Endometrial microvascular endothelial cells (primary cell): ENCODE data around the gene PI16. TPM values are rescaled to one million over a fixed set of nuclear protein-coding genes. Genes with fewer than 3 reads are reported as not detected.

Experiments
- in situ Hi-C: cut with HindIII; loops from 2 replicates; pipeline ENCODE4 v1.10.0; 2017; ENCODE audit warnings: low sequenced_read_pairs, low pct_unique_long_range_greater_than_20kb; ENCODE audit errors: inconsistent ontology term
- total RNA-seq: library from RNA; depleted of rRNA; stranded (reverse); fragments of >200 nt; gene quantifications from one replicate; pipeline ENCODE4 v1.2.3, GENCODE V29; 2015; ENCODE audit errors: inconsistent ontology term

Gene PI16
- total RNA-seq, 1 donor from 2014 or later: not detected

GRCh38 chr6:37007340-37008043, 53.0 kb downstream of the PI16 start:
- in situ Hi-C loops: no loop called here

DNA sequence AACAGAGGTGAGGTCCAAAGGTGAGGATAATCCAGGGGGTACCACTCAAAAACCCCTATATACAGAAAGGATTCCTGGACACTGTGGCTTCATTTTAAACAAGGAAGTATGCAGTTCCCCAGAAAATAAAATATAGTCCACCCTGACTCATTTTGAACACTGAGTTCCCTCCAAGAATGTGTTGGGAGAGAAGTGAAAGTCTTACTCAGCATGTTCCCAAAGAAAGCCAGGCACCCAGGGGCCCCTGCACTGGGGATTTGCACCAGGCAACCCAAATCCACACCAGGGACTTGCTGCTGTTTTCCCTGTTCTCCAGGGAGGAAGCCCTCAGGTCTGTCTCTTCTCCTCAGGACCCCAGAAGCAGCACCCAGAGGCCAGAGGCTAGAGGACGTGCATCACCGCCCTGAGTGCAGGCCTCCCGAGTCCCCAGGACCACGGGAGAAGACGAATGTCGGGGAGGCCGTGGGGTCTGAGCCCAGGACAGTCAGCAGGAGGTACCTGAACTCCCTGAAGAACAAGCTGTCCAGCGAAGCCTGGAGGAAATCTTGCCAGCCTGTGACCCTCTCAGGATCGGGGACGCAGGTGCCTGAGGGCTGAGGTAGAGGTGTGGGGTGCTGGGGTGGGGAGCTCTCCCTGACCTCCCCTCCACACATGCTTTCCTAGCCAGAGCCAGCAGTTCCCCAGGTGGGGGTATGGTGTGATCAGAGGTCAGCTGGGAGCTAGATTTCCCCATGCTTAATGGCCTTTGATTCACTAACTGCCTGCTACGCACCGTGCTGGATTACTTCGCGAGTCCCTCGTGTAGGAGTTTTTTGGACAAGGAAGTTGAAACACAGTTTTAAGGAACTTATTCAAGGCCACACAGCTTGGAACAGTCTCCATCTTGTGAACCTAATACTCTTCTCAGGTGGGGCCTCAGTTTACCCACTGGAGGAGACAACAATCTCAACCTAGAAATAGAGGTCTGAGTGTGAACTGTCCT, 54.2 kb downstream of the PI16 start:
- in situ Hi-C loops: no loop called here

GRCh38 chr6:37010402-37010892, 55.9 kb downstream of the PI16 start:
- in situ Hi-C loops: no loop called here

DNA sequence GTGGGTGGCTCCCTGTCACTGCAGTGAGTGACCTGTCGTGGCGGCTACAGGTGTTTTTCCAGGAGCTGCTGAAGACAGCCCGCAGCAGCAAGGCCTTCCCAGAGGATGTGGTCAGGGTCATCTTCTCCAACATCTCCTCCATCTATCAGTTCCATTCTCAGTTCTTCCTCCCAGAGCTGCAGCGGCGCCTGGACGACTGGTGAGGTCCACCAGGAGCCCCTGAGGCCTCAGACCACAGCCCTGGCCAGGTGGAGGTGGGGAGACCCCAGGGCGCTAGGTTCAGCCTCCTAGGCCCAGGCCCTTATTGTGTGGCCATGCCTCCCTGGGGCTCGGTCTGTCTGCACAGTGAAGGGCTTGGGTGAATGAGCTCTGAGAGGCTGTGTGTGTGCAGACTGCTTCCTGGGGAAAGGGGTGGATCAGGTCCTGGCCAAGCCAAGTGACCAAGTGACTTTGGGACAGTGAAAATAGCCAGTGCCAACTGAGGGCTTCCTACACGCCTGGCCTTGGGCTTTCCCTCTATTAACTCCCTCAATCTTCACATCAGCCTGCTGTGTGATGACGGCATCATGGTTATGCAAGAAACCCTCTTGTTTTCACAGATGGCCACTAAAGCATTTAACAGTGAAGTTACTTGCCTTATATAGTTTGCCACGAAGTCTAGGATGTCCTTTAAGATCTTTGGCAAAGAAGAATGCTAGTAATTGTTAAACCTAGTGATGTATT, 57.3 kb downstream of the PI16 start:
- in situ Hi-C loops: no loop called here

- in situ Hi-C loops: no loop called here
These were observed 59.3 kb downstream of the PI16 start for GRCh38 chr6:37013516-37014491.

Other genes starting within 250 kb of the PI16 start
- gene CPNE5, start 115.3 kb upstream of the PI16 start, total RNA-seq: 3.5 TPM
- gene PPIL1, start 79.9 kb upstream of the PI16 start, total RNA-seq: 67.2 TPM
- 49.9 TPM for gene C6orf89, start 68.8 kb upstream of the PI16 start, total RNA-seq
- gene MTCH1, start 31.5 kb downstream of the PI16 start, total RNA-seq: 346 TPM
- gene FGD2, start 50.9 kb downstream of the PI16 start, total RNA-seq: not detected
- 3.3 TPM for gene PIM1, start 215.4 kb downstream of the PI16 start, total RNA-seq